HG02763 (cell line): ENCODE results near the gene CEACAM21.

ENCODE experiments used
- ATAC-seq: cut with Tn5 transposase; IDR thresholded peaks from one replicate; pipeline ENCODE4 v1.9.1; 2021; ENCODE audit warnings: mild to moderate bottlenecking, moderate library complexity; ENCODE audit not compliant: unreplicated experiment

The CEACAM21 gene

GRCh38 chr19:41575998-41576397, at the start of gene CEACAM21:
TSS of gene CEACAM21 (plus strand) at chr19:41576166. CDS start at chr19:41576275, 109 bp downstream.
- no peak for ATAC-seq

GRCh38 chr19:41527089-41527488, 48.9 kb upstream of the CEACAM21 start:
- ATAC-seq = no peak

GRCh38 chr19:41528106-41528505, 47.9 kb upstream of the CEACAM21 start:
- ATAC-seq = no peak

- ATAC-seq = no peak
These were observed 46.3 kb upstream of the CEACAM21 start for GRCh38 chr19:41529484-41530183.

- ATAC-seq = no peak
These were observed 45.8 kb upstream of the CEACAM21 start for GRCh38 chr19:41530184-41530534.

- ATAC-seq = no peak
These were observed 45.1 kb upstream of the CEACAM21 start for GRCh38 chr19:41530761-41531301.

GRCh38 chr19:41531438-41532311, 44.3 kb upstream of the CEACAM21 start:
- ATAC-seq = no peak

- ATAC-seq = no peak
These were observed 43.4 kb upstream of the CEACAM21 start for GRCh38 chr19:41532526-41532925.

- ATAC-seq = no peak
These were observed 42.2 kb upstream of the CEACAM21 start for GRCh38 chr19:41533671-41534215.

GRCh38 chr19:41535029-41535622, 40.8 kb upstream of the CEACAM21 start:
- peak; percentile 67 for ATAC-seq

- no peak for ATAC-seq
These were observed 38.2 kb upstream of the CEACAM21 start for GRCh38 chr19:41537789-41538188.

GRCh38 chr19:41540041-41540695, 35.8 kb upstream of the CEACAM21 start:
- ATAC-seq = no peak

GRCh38 chr19:41541990-41542584, 33.9 kb upstream of the CEACAM21 start:
- no peak for ATAC-seq

- no peak for ATAC-seq
These were observed 33.3 kb upstream of the CEACAM21 start for GRCh38 chr19:41542622-41543021.

- no peak for ATAC-seq
These were observed 32.4 kb upstream of the CEACAM21 start for GRCh38 chr19:41543582-41543981.

- ATAC-seq = no peak
These were observed 30.4 kb upstream of the CEACAM21 start for GRCh38 chr19:41545547-41545946.

- no peak for ATAC-seq
These were observed 29.6 kb upstream of the CEACAM21 start for GRCh38 chr19:41546386-41546789.

- no peak for ATAC-seq
These were observed 29.0 kb upstream of the CEACAM21 start for GRCh38 chr19:41546961-41547360.

- ATAC-seq = no peak
These were observed 28.4 kb upstream of the CEACAM21 start for GRCh38 chr19:41547569-41547968.

GRCh38 chr19:41548047-41548446, 27.9 kb upstream of the CEACAM21 start:
- ATAC-seq = no peak
